Endothelial cell of umbilical vein (primary cell): ENCODE measurements around the gene VPS37C.

Source experiments
- EZH2 ChIP-seq: IDR thresholded peaks from 2 replicates; pipeline ENCODE4 v1.6.1; 2012; ENCODE audit warnings: borderline replicate concordance, low read depth, mild to moderate bottlenecking, moderate library complexity, low read length, inconsistent platforms; ENCODE audit not compliant: severe bottlenecking
- FOS ChIP-seq: IDR thresholded peaks from 2 replicates; pipeline ENCODE4 v1.6.1; 2011; ENCODE audit warnings: mild to moderate bottlenecking, low read length, moderate library complexity, borderline replicate concordance; ENCODE audit not compliant: insufficient read depth
- JUN ChIP-seq: IDR thresholded peaks from 2 replicates; pipeline ENCODE4 v1.6.1; 2011; ENCODE audit warnings: borderline replicate concordance, low read depth; ENCODE audit not compliant: insufficient read length, insufficient read depth
- POLR2A ChIP-seq: IDR thresholded peaks from 2 replicates; pipeline ENCODE4 v1.6.1; 2012; ENCODE audit warnings: low read depth, mild to moderate bottlenecking, control low read depth, low read length
- POLR2AphosphoS5 ChIP-seq: IDR thresholded peaks from 2 replicates; pipeline ENCODE4 v1.6.1; 2012; ENCODE audit warnings: low read depth, mild to moderate bottlenecking, control low read depth, low read length, moderate library complexity; ENCODE audit not compliant: insufficient read depth
- TF ChIP-seq, protein P1 (sequence below), 2 donors: IDR thresholded peaks; 1 replicate in 1 of 2; 2 replicates in 1 of 2; pipeline ENCODE4 v1.5.1; 2011; ENCODE audit warnings: low read length in 2 of 2, mild to moderate bottlenecking in 2 of 2, moderate library complexity in 2 of 2, control low read depth in 1 of 2, inconsistent platforms in 1 of 2, low read depth in 1 of 2; ENCODE audit not compliant: insufficient read depth in 1 of 2; ENCODE audit errors: extremely low read depth in 1 of 2
- TF ChIP-seq, protein P2 (sequence below): IDR thresholded peaks from 2 replicates; pipeline ENCODE4 v1.6.1; 2011; ENCODE audit not compliant: insufficient read depth, insufficient read length

DNA sequence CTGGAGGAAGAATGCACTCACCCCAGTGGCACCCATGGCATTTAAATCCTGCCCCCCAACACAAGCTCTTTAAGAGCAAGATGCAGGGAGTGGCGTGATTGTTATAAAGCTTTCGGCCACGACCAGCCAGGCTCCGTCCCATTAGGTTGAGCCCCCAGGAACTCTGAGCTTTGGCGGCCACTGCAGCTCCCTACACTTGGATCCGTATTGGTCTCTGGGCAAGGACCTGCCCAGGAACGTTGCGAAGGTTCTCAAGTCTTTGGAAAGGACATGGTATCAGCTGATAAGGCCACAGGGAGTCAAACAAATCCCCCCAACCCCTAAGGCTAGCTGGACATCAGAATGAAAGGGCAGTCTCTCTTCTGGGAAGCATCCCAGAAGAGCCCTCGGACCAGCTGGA is 9.3 kb upstream of the VPS37C start:
- no peak for TF ChIP-seq JUN
- TF ChIP-seq POLR2AphosphoS5, result no peak
- TF ChIP-seq, protein P1, sequence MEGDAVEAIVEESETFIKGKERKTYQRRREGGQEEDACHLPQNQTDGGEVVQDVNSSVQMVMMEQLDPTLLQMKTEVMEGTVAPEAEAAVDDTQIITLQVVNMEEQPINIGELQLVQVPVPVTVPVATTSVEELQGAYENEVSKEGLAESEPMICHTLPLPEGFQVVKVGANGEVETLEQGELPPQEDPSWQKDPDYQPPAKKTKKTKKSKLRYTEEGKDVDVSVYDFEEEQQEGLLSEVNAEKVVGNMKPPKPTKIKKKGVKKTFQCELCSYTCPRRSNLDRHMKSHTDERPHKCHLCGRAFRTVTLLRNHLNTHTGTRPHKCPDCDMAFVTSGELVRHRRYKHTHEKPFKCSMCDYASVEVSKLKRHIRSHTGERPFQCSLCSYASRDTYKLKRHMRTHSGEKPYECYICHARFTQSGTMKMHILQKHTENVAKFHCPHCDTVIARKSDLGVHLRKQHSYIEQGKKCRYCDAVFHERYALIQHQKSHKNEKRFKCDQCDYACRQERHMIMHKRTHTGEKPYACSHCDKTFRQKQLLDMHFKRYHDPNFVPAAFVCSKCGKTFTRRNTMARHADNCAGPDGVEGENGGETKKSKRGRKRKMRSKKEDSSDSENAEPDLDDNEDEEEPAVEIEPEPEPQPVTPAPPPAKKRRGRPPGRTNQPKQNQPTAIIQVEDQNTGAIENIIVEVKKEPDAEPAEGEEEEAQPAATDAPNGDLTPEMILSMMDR (IDR thresholded peaks at IDR 0.05; ENCODE audit: extremely low read depth in 1 of 2, insufficient read depth in 1 of 2, low read depth in 1 of 2, low read length in 2 of 2), result no peak
- TF ChIP-seq EZH2, result no peak
- no peak for TF ChIP-seq POLR2A
- TF ChIP-seq, protein P2, sequence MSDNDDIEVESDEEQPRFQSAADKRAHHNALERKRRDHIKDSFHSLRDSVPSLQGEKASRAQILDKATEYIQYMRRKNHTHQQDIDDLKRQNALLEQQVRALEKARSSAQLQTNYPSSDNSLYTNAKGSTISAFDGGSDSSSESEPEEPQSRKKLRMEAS, result no peak
- no peak for TF ChIP-seq FOS
